ENCODE results near the gene SPEG.

The SPEG gene

DNA sequence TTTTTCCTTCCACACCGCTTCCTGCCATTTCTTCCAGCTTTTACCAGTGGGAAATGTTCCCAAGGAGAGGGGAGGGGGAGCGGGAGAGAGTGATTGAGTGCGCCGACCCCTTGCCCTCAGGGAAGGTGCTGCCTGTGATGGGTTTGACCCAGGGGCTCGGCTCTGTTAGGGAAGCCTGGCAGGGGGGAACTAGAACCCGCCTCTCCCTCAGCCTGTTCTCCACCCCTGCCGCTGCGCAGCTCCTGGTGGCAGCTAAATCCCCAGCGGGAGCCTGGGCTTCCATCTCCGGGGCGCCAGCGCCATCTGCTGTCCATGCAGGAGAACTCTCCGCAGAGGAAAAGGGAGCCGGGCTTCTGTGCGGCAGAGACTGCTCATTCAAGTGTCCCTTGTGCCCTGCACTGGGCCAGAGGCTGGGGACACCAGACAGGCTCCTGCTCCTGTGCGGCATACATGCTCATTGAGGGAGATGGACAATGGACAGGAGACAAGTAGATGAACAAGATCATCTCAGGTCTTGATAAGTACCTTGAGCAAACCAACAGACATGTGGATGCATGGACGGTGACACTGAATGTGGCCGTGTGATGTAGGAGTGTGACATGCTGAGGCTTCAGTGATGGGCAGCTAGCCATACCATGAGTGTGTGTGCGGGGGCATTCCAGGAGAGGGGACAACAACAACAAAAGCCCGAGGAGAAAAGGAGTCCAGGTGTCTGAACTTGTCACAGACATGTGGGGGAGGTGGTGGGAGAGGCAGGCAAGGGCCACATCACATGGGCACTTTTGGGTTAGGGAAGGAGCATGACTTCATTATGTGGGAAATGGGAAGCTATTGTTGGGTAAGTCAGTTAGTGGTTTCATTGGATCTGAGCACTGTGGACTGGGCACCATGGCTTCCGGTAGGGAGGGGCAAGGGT lies 95.7 kb downstream of the SPEG start:
- no peak for DNase-seq (ENCODE audit: low read depth, low spot score)

DNA sequence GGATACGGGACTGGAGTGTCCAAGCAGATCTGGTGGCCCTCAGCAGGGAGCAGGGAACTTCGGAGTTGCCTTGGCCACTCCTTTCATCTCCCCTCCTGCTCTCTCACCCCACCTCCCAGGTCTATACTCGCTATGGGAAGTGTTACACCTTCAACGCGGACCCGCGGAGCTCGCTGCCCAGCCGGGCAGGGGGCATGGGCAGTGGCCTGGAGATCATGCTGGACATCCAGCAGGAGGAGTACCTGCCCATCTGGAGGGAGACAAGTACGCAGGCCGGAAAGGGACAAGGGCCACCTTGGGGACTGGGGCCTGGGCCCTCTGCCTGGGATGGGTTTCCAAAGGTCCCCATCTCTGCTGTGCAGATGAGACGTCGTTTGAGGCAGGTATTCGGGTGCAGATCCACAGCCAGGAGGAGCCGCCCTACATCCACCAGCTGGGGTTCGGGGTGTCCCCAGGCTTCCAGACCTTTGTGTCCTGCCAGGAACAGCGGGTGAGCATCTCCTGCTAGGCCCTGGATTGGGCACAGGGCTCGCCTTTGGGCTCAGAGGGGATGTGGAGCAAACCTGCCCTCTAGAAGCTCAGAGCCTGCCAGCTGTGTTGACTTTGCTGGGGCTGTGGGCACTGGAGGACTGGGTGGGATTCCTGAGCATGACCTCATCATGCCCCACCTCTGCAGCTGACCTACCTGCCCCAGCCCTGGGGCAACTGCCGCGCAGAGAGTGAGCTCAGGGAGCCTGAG lies 97.2 kb downstream of the SPEG start:
- DNase-seq (ENCODE audit: low read depth, low spot score) = no peak

DNA sequence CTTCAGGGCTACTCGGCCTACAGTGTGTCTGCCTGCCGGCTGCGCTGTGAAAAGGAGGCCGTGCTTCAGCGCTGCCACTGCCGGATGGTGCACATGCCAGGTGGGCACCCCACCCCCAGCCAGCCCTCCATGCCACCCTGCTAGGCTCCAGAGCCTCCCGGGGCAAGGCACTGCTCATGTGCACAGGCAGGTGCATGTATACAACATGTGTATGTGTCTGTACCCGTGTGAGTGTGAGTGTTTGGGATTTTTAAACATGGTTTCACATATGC lies 97.7 kb downstream of the SPEG start:
- DNase-seq (ENCODE audit: low read depth, low spot score) = no peak

DNA sequence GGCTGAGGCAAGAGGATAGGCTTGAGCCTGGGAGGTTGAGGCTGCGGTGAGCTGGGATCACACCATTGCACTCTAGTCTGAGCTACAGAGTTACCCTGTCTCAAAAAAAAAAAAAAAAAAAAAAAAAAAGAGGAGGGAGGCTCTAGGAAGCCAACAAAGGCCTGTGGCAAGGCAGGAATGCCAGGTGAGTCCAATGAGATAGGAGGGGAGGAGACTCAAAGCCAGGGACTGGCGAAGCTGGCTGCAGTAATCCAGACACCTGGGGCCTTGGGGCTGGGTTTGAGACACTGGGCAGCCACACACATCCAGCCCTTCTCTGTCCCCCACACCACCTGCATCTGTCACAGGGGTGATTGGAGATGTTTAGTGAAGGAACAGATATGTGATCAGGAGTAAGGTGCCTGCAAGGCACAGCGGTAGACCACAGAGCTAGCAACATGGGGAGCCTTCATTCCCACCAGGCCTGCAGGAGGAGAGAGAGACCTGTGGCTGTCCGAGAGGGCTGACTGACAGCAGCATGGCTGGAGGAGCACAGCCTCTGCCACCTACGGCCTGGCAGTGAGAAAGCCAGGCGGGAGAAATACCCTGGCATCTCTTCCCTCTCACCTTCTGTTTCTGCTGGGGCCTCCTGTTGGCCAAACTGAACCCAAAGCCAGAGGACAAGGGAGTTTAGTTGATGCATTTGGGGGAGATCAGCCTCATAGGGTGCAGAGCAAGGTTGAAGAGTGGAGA lies 99.5 kb downstream of the SPEG start:
- DNase-seq (ENCODE audit: low read depth, low spot score) = no peak

DNA sequence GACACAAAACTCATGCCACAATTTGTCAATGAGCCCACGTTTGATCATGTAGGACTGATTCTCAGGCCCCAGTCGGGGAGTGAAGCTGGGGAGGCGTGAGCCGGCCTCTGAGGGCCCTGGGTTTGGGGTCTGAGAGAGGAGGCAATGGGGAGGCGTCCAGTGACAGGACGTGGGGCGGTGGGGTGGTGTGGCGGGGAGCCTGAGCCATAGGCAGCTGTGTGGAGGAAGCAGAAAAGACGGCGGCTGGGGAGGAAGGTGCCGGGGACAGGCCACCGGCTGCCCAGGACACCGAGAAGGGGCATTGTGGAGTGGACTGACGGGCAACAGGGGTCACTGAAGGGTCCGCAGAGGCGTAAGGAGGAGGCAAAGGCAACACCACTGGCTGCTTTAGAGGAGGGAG lies 101.8 kb downstream of the SPEG start:
- DNase-seq (ENCODE audit: low read depth, low spot score) = no peak

DNA sequence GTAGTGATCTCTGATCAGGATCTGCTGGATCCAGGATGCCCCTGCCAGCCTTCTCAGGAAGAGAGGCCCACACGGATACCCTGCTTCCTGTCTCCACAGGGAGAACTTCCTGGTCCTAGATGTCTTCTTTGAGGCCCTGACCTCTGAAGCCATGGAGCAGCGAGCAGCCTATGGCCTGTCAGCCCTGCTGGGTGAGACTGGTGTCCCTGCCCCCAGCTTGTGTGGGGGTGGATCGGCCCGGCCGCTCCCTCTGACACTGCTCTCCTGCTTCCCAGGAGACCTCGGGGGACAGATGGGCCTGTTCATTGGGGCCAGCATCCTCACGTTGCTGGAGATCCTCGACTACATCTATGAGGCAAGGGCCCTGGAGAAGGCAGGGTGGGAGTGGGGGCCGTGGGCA lies 102.3 kb downstream of the SPEG start:
- no peak for DNase-seq (ENCODE audit: low read depth, low spot score)

DNA sequence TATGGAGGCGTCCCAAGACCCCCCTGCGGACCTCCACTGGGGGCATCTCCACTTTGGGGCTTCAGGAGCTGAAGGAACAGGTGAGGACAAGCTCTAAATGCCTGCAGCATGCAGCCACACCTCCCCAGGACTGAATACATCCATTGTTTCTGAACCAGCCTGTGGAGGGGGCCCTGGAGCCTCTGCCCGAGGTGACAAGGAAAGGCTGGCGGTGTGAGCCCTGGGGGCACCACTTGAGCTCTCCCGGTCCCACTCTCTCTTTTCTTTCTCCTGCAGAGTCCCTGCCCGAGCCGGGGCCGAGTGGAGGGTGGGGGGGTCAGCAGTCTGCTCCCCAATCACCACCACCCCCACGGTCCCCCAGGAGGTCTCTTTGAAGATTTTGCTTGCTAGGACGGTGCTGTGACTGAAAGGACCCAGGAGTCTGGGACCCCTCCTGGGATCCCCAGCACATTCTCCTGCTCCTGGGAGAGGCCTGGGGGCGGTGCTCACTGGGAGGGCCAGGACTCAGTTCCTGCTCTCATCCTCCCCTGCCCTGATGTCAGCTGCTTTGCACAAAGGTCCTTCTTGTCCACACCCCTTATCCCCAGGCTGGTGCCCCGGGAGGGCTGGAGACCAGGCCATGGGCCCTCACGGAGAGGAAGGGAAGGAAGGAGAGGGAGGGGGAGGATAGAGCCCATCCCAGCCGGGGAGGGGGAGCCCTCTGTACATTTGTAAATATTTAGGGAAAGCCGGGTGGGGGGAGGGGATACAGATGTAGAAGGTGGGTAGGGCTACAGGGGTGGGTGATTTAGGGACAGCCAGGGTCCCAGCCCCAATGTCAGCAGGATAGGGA lies 103.2 kb downstream of the SPEG start:
- DNase-seq (ENCODE audit: low read depth, low spot score) = no peak

DNA sequence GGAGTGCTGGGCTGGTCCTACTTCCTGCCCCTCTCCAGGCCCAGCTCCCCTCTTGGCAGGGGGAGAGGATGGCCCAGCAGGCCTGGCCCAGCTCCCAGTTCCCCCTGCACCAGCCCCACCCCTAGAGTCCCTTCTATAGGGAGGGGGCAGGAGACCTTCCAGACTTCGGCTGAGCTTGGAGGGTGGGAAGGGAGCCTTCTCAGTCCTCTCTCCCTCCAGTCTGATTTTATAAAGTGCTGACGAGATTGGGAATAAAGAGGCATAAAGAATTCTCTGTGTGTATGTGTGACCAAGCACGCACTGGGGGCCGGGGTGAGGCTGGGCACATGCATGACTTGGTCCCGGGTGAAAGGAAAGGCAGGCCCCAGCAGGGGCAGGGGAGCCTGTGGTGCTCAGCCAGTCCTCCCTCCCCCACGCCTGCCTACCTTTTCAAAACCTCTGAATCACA lies 103.9 kb downstream of the SPEG start:
- DNase-seq (ENCODE audit: low read depth, low spot score) = no peak

DNA sequence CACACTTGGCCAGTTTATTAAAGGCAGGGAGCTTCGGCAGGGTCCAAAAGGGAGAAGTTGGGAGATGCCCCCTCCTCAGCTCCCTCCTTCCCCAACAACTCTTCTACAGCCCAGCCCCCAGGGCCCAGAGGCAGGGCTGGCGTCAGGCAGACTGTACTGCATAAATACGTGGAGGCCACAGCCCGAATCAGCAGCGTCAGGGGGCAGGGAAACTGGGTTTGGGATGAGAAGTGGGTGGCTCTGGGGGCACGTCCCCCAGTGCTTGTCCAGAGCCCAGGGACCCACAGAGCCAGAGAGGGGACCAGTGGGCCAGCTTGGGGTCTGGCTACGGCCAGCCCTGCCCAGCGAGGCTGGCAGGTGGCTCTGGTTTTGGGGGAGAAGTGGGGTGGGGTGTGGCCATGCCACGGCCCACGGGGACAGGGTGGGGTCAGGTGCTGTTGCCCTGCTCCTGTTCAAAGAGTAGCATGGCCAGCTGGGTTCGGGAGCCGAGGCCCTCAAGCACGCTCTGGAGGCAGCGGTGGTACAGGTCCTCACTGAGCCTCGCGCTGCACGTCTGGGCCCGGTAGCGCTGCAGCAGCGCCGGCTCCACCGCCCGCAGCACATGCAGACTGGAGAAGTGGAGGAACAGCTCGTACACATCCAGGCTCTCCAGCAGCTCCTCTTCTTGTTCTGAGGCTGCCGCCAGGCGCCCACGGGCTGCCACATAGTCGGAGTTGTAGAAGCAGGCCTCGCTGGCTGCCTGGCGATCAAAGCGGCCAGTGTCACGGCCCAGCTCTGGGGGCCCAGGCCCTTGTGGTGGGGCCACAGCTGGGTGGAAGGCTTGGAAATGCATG lies 104.5 kb downstream of the SPEG start:
- no peak for DNase-seq (ENCODE audit: low read depth, low spot score)

DNA sequence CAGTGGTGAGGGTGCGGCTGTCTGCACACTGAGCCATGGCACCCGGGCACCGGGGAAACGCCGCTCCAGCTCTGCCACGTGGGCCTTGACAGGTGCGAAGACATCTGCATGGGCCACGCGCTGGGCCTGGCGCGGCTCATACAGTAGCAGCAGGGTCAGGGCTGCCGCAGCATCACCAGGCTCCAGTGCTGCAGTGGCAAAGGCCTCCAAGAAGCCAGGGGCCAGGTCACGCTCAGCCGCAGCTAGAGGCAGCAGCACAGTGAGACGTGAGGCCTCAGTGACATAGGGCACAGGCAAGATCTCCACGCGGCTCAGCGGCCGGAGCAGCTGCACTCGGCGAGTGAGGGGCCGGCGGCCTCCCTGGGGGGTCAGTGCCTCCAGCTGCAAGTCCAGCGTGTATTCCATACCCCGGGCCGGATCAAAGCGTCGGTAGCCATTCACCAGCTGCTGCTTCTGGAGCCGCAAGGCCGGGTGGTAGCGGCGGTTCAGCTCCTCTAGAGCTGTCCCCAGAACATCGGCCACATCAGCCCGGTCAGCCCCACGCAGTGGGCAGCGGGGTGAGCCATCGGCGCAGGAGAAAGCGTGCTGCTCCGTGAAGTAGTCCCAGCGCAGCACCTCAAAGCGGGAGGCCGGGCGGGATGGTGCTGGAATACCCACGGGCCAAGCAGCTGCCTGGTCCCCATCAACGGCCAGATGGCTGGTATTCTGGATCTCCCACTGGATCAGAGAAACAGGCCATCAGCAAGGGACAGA lies 105.5 kb downstream of the SPEG start:
- DNase-seq (ENCODE audit: low read depth, low spot score) = no peak

DNA sequence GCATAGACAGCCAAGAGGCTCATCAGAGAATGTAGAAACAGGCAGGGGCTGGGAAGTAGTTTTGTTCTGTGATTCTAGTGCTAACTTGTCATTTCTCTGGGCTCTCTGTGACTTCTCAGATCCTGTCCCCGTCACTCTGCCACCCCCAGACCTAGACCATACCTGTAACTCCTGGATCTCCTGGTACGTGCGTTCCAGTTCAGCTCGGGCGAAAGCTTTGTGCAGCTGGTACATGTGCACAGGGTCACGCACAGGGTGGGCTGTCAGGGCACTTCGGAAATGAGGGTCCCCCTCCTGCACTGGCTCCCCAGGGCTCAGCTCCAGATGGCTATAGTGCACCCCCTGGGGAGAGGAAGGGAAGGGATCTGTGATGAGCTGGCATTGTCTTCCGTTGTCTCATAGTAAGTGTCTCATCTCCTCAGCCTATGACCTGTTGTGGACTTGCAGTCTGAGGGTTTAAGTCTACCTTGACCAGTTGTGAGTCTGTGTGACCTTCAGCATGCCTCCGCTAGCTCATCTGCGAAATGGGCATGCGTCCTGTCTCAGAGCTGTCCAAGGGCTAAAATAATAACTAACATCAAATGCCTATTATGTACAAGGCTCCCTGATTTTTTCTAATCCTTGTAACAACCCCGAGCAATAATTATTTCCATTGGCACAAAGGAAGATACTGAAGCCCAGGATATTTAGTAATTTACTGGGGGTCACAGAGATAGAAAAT lies 106.3 kb downstream of the SPEG start:
- no peak for DNase-seq (ENCODE audit: low read depth, low spot score)

DNA sequence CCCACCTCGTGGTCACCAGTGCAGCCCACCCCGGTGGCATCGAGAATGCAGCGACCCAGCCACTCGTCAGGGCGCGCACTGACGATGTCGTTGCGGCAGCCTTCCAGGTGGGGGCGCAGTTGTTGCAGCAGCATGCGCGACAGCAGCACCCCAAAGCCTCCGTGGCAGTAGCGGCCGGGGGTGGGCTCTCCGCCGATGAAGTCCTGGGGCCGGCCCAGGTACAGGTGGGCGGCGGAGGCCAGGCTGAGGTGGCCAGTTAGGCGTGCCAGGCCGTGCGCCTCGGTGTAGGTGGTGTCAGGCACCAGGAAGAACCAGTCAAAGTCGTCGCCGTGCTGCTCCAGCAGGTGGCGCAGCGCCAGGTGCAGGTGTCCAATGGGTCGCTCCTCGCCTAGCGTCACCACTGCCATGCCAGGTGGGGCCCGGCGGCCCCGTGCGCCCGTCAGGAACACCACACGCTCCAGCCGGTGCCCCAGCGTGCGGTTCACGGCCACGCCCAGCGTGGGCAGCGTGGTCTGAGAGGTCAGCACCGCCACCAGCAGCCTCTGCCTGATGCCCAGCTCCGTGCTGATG lies 107.1 kb downstream of the SPEG start:
- DNase-seq (ENCODE audit: low read depth, low spot score) = no peak

DNA sequence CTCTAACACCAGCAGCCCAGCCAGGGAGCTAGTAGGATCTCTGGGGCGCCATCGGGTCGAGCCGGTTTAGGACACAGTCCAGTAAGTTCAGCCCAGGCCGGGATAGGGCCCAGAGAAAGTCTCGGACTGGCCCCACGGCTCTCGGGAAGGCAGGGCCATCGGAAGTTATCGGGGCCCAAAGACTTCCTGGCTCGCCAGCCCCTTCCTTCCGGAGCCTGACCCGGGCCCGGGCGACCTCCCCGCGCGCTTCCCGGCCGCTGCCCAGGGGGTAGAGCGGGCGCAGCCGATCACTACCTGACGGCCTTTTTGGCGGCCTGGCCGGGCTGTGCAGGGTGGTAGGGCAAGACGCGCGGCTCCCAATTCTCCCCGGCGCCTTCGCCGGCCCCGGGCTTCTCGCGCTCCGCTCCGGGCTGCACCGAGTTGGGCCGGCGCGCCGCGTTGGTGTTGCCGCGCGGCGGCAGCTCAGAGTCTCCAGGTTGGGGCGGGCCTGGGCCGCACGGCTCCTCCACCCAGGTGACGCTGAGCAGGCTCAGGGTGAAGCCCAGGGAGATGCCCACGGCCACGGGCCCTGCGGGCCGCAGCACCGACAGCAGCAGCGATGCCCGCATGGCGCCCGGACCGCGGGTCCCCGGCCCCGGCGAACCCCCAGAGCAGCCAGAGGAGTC lies 108.4 kb downstream of the SPEG start:
- no peak for DNase-seq (ENCODE audit: low read depth, low spot score)

DNA sequence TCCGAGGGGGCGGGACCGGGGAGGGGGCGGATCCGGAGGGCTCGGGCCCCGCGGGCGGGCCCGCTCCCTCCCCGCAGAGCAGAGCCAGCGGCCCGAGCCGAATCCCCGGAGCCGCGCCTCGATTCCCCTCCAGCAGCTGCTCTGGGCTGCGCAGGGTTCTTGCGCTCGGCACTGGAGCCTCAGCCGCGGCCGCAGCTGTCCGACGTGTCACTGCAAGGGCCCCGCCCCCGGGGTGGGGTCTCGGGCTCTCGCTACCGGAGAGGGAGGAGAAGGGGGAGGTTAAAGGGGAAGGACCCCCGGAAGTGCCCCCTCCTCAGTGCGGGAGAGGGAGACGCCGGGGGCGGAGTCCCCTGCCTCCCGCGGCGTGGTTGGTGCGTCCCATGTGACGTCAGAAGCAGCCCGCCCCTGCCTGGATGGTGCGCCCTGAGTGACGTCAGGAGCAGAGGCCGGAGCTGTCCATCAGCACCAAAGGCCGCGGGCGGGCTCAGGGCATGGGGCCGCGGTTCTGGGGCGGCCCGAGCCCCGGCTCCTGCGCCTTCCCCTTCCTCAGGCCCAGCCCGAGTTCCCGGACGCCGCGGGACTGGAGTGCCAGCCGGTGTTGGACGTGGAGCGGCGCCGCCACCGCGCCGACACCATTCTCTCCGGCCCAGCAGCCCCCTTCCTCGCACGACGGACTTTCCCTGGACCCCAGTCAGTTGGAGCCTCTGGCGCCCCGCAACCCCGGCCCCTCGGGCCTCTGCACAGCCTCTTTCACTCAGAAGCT lies 109.1 kb downstream of the SPEG start, which contains the start of the genes CHPF and TMEM198:
CHPF (minus strand) TSS at position 214 of the 763 bp plus-strand sequence. CDS start 271 bp downstream, outside the sequence.
TMEM198 (plus strand) TSS at position 433 of the 763 bp plus-strand sequence. CDS start 700 bp downstream, outside the sequence.
- peak; percentile 93 for DNase-seq (ENCODE audit: low read depth, low spot score)

DNA sequence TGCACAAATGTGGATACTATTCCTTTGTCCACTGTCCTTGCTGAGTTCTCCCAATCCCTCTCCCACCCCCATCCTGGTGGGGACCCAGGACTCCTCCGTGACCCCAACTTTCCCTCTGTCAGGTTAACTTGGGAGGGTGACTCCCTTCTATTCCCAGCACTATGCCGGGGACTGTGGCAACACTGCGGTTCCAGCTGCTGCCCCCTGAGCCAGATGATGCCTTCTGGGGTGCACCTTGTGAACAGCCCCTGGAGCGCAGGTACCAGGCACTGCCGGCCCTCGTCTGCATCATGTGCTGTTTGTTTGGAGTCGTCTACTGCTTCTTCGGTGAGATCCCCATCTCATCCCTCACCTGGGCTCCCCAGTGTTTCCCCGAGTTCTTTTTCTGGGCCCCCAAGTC lies 109.9 kb downstream of the SPEG start:
- no peak for DNase-seq (ENCODE audit: low read depth, low spot score)

DNA sequence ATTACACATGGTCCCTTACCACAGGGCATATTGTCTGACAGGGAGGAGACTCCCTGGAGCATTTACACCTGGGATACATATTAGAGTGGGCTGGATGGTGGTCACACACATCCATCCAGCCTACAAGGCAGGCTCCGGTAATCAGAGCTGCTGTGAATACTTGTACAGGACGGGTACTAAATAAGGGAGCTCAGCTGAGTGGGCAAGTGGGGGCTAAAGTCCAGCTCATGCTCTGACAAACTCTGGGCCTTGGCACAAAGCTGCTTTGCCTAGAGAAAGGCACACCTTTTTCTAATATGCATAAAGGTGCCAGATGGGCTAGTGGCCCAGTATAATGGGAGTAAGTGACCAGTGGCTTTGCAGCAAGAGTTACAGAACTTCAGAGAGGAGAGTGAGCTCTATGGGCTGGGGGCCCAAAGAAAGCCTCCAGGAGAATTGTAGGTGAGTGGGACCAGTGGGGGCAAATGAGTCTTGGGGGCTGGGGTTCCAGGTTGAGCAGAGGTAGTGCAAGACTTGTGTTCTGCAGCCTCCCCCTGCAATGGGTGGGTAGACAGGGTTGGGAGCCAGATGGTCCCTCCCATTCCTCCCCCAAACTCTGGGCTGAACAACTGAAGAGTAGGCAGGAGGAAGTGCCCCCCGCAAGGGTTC lies 110.8 kb downstream of the SPEG start:
- DNase-seq (ENCODE audit: low read depth, low spot score) = no peak

DNA sequence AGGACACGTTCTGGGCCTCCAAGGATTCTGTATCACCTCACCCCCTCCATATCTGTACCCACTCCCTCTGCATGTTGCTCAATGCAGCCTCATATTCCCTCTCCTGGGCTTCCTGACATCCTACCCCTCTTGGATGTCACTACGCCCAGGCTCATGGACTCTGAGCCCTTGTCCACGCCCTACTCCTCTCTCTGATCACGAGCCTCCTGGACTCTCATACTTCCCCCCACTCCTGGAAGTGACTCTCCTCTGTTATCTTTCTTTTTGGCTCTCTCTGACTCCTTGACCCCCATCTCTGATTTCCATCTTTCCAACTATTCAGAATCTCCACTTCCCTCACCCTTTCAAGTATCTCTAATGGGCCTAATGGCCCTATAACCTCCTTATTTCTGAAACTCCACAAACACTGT lies 111.3 kb downstream of the SPEG start:
- no peak for DNase-seq (ENCODE audit: low read depth, low spot score)
